ENCODE results near the gene HPS5. TPM values are rescaled to one million over a fixed set of nuclear protein-coding genes. Genes with fewer than 3 reads are reported as not detected.
"Not testable (repeated sequence)": the region's sequence is repeated elsewhere in the genome, so short reads cannot be mapped to it uniquely, and the experiment has no call there.

HPS5 gene
- total RNA-seq, 1 donor from 2014 or later: 76.3 TPM

DNA sequence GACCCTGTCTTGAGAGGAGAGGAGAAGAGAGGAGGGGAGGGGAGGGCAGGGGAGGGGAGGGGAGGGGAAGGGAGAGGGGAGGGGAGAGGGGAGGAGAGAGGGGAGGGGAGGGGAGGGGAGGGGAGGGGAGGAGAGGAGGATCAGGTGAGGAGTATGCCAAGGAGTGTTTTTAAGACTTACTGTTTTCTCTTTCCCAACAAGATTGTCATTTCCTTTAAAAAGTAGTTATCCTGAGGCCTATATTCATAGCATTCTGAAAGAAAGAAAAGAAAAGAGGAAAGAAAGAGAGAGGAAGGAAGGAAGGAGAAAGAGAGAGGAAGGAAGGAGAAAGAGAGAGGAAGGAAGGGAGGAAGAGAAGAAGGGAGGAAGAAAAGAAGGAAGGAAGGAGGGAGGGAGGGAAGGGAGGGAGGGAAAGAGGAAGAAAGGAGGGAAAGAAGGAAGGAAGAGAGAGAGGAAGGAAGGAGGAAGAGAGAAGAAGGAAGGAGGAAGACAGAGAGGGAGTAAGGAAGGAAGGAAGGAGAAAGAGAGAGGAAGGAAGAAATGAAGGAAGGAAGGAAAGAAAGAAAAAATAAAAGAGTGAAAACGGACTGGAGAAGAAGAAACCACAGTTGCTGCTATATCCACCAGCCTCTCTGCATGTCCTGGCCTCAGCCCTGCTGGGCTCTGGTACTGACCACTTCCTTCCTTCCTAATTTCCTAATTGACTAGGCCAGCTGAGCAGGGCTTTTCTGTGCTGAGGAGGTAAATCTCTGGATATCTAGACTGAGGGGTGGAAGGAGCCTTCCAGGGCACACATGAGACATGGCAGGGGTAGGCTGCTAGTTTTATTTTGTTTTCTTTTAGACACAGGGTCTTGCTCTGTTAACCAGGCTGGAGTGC is 57.0 kb downstream of the HPS5 start:
- Mint-ChIP-seq H3K27ac (ENCODE audit: unreplicated experiment) (no peak overlapping the region), H3K27me3 (ENCODE audit: unreplicated experiment) (no peaks in the 10 kb centered on the region), H3K4me3 (ENCODE audit: unreplicated experiment) (no peak overlapping the region), H3K9me3 (ENCODE audit: unreplicated experiment) (no peaks in the 10 kb centered on the region), H3K36me3 (ENCODE audit: unreplicated experiment) (no peaks in the 10 kb centered on the region), H3K4me1 (ENCODE audit: unreplicated experiment) (no peaks in the 10 kb centered on the region)
- TF ChIP-seq, protein P1, sequence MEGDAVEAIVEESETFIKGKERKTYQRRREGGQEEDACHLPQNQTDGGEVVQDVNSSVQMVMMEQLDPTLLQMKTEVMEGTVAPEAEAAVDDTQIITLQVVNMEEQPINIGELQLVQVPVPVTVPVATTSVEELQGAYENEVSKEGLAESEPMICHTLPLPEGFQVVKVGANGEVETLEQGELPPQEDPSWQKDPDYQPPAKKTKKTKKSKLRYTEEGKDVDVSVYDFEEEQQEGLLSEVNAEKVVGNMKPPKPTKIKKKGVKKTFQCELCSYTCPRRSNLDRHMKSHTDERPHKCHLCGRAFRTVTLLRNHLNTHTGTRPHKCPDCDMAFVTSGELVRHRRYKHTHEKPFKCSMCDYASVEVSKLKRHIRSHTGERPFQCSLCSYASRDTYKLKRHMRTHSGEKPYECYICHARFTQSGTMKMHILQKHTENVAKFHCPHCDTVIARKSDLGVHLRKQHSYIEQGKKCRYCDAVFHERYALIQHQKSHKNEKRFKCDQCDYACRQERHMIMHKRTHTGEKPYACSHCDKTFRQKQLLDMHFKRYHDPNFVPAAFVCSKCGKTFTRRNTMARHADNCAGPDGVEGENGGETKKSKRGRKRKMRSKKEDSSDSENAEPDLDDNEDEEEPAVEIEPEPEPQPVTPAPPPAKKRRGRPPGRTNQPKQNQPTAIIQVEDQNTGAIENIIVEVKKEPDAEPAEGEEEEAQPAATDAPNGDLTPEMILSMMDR (IDR thresholded peaks at IDR 0.05): no peak
- no peak for DNase-seq (ENCODE audit: extremely low spot score, unreplicated experiment)

DNA sequence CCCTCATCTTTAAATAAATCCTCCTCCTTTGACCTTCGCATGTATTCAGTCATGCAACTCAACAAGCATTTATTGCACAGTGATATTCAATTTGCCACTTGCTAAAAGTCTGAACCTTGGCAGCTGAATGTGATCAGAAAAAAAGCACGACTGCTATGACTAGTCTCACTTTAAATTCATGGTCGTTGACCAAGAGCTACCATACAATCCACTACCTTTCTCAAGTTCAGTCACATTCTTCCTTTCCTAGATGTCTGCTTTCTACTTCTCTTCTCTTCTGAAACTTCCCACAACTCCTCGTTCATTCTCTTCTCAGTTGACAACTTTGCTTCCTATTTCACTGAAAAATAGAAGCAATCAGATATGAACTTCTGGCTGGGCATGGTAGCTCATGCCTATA is 57.9 kb downstream of the HPS5 start:
- TF ChIP-seq, protein P1 (IDR thresholded peaks at IDR 0.05): no peak
- H3K27me3 Mint-ChIP-seq (ENCODE audit: unreplicated experiment): no peaks in the 10 kb centered on the region
- H3K4me1 Mint-ChIP-seq (ENCODE audit: unreplicated experiment): no peaks in the 10 kb centered on the region
- H3K9me3 Mint-ChIP-seq (ENCODE audit: unreplicated experiment): no peaks in the 10 kb centered on the region
- no peak for DNase-seq (ENCODE audit: extremely low spot score, unreplicated experiment)
- H3K27ac Mint-ChIP-seq (ENCODE audit: unreplicated experiment): no peak overlapping the region
- no peaks in the 10 kb centered on the region for H3K36me3 Mint-ChIP-seq (ENCODE audit: unreplicated experiment)
- H3K4me3 Mint-ChIP-seq (ENCODE audit: unreplicated experiment): no peak overlapping the region

GRCh38 chr11:18262681-18263350 is 59.1 kb downstream of the HPS5 start:
- H3K27me3 Mint-ChIP-seq (ENCODE audit: unreplicated experiment); H3K4me3 Mint-ChIP-seq (ENCODE audit: unreplicated experiment); H3K36me3 Mint-ChIP-seq (ENCODE audit: unreplicated experiment); H3K9me3 Mint-ChIP-seq (ENCODE audit: unreplicated experiment); H3K4me1 Mint-ChIP-seq (ENCODE audit: unreplicated experiment); DNase-seq (ENCODE audit: extremely low spot score, unreplicated experiment); H3K27ac Mint-ChIP-seq (ENCODE audit: unreplicated experiment): not testable (repeated sequence)

DNA sequence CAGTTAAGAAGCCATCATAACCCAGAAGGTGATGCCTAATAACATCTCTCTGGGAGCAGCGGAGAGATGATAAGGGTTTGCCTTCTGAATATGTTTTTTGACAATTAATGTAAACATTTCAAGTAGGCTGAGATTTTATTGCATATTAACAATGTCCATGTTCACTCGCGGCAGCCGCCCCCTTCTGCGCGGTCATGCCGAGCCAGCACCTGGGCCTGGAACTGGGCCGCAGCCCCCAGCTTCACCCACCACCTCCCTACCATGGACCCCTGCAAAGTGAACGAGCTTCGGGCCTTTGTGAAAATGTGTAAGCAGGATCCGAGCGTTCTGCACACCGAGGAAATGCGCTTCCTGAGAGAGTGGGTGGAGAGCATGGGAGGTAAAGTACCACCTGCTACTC is 60.2 kb downstream of the HPS5 start:
- Mint-ChIP-seq H3K9me3 (ENCODE audit: unreplicated experiment) (no peaks in the 10 kb centered on the region), H3K27me3 (ENCODE audit: unreplicated experiment) (no peaks in the 10 kb centered on the region), H3K4me1 (ENCODE audit: unreplicated experiment) (no peaks in the 10 kb centered on the region), H3K36me3 (ENCODE audit: unreplicated experiment) (no peaks in the 10 kb centered on the region), H3K27ac (ENCODE audit: unreplicated experiment) (no peak overlapping the region), H3K4me3 (ENCODE audit: unreplicated experiment) (no peak overlapping the region)
- no peak for DNase-seq (ENCODE audit: extremely low spot score, unreplicated experiment)
- TF ChIP-seq, protein P1 (IDR thresholded peaks at IDR 0.05): no peak

- no peak overlapping the region for H3K4me3 Mint-ChIP-seq (ENCODE audit: unreplicated experiment)
- H3K27me3 Mint-ChIP-seq (ENCODE audit: unreplicated experiment): no peaks in the 10 kb centered on the region
- H3K9me3 Mint-ChIP-seq (ENCODE audit: unreplicated experiment): no peaks in the 10 kb centered on the region
- DNase-seq (ENCODE audit: extremely low spot score, unreplicated experiment): no peak
- no peaks in the 10 kb centered on the region for H3K4me1 Mint-ChIP-seq (ENCODE audit: unreplicated experiment)
- TF ChIP-seq, protein P1 (IDR thresholded peaks at IDR 0.05): no peak
- H3K36me3 Mint-ChIP-seq (ENCODE audit: unreplicated experiment): no peaks in the 10 kb centered on the region
- no peak overlapping the region for H3K27ac Mint-ChIP-seq (ENCODE audit: unreplicated experiment)
These were observed 62.7 kb downstream of the HPS5 start for GRCh38 chr11:18259259-18259658.
